PC-3 (cell line): ENCODE data around the gene ZNF469. TPM values are rescaled to one million over a fixed set of nuclear protein-coding genes. Genes with fewer than 3 reads are reported as not detected.
"Not testable (repeated sequence)": the region's sequence is repeated elsewhere in the genome, so short reads cannot be mapped to it uniquely, and the experiment has no call there.

Source experiments
- ATAC-seq: fragments of 200-7000 bp; cut with Tn5 transposase; 2 replicates; pipeline ENCODE4 v1.9.1; 2020; ENCODE audit warnings: mild to moderate bottlenecking, moderate library complexity
- BruUV-seq: library from RNA; stranded (reverse); fragments of 400-500 nt; replicated peaks from 2 replicates; lab custom pipeline; 2021; lab: Mats Ljungman, UMichigan
- CTCF ChIA-PET: fragments of 300-600 bp; sonication (Branson Sonifier 250); formaldehyde crosslinking; loops from one replicate; lab custom pipeline; 2022; ENCODE audit warnings: antibody characterized with exemption; lab: Charles Lee
- POLR2A ChIA-PET: fragments of 300-600 bp; sonication (Branson Sonifier 250); formaldehyde crosslinking; loops from one replicate; lab custom pipeline; 2022; ENCODE audit warnings: antibody characterized with exemption; ENCODE audit not compliant: unreplicated experiment; lab: Charles Lee
- DNase-seq: peaks from one replicate; pipeline ENCODE4 v3.0.0-alpha.2; 2015
- H2AFZ ChIP-seq: fragments of 300-600 bp; sonication (generic); 2 replicates; pipeline ENCODE4 v1.6.0; 2016; ENCODE audit warnings: antibody characterized with exemption, low read length
- H3F3A ChIP-seq: fragments of 300-600 bp; sonication (generic); one replicate; pipeline ENCODE4 v1.6.0; 2017; ENCODE audit warnings: antibody characterized with exemption, low read length, control low read depth, mild to moderate bottlenecking; ENCODE audit not compliant: unreplicated experiment
- H3K27ac ChIP-seq: fragments of 300-600 bp; sonication (generic); 2 replicates; pipeline ENCODE4 v1.5.1; 2016; ENCODE audit warnings: mild to moderate bottlenecking, low read length
- H3K27me3 ChIP-seq: fragments of 300-600 bp; sonication (generic); 2 replicates; pipeline ENCODE4 v1.6.1; 2016; ENCODE audit warnings: low read length, mixed read lengths
- H3K36me3 ChIP-seq: fragments of 300-600 bp; sonication (generic); 2 replicates; pipeline ENCODE4 v1.6.1; 2016; ENCODE audit warnings: low read depth, mixed run types, low read length, mixed read lengths
- H3K4me1 ChIP-seq: fragments of 300-600 bp; sonication (generic); 2 replicates; pipeline ENCODE4 v1.5.1; 2016; ENCODE audit warnings: low read length; ENCODE audit not compliant: insufficient read depth
- H3K4me2 ChIP-seq: fragments of 300-600 bp; sonication (generic); 2 replicates; pipeline ENCODE4 v1.6.0; 2016; ENCODE audit warnings: low read length
- H3K4me3 ChIP-seq: fragments of 300-600 bp; sonication (generic); 2 replicates; pipeline ENCODE4 v1.5.1; 2016; ENCODE audit warnings: mild to moderate bottlenecking, low read length, mixed read lengths
- H3K79me2 ChIP-seq: fragments of 300-600 bp; sonication (generic); 2 replicates; pipeline ENCODE4 v1.6.1; 2017; ENCODE audit warnings: low read length, mixed read lengths
- H3K9ac ChIP-seq: fragments of 300-600 bp; sonication (generic); 2 replicates; pipeline ENCODE4 v1.6.0; 2016; ENCODE audit warnings: mild to moderate bottlenecking, low read length
- H3K9me2 ChIP-seq: fragments of 300-600 bp; sonication (generic); replicated peaks from 2 replicates; pipeline ENCODE4 v1.6.1; 2016; ENCODE audit warnings: mixed run types, low read length, mixed read lengths
- H3K9me3 ChIP-seq: fragments of 300-600 bp; sonication (generic); 2 replicates; pipeline ENCODE4 v1.6.1; 2016; ENCODE audit warnings: low read length, mixed read lengths
- H4K20me1 ChIP-seq: fragments of 300-600 bp; sonication (generic); 2 replicates; pipeline ENCODE4 v1.6.1; 2016; ENCODE audit warnings: low read length, mixed read lengths
- EZH2 ChIP-seq: fragments of 300-600 bp; sonication (generic); IDR thresholded peaks from one replicate; pipeline ENCODE4 v1.6.1; 2017; ENCODE audit warnings: antibody characterized with exemption, mild to moderate bottlenecking, low read length; ENCODE audit not compliant: unreplicated experiment
- EZH2phosphoT487 ChIP-seq: fragments of 300-600 bp; sonication (generic); IDR thresholded peaks from 2 replicates; pipeline ENCODE4 v1.6.1; 2018; ENCODE audit warnings: mild to moderate bottlenecking, antibody characterized with exemption, low read length, borderline replicate concordance
- intact Hi-C: fragments of 100-400 bp; cut with micrococcal nuclease; formaldehyde crosslinking; loops from 2 replicates; pipeline ENCODE4 v1.9.0; 2023
- total RNA-seq: library from RNA; depleted of rRNA; stranded (reverse); fragments of >200 nt; gene quantifications from 2 replicates; pipeline ENCODE4 v1.2.3, GENCODE V29; 2014
- TF ChIP-seq, protein P1 (sequence below): fragments of 300-600 bp; sonication (generic); conservative IDR thresholded peaks from 2 replicates; pipeline ENCODE4 v1.5.1; 2017; ENCODE audit warnings: antibody characterized with exemption, low read depth, mild to moderate bottlenecking, low read length

ZNF469 gene
- total RNA-seq, 1 experiment from 2014 or later: 3.1 TPM

DNA sequence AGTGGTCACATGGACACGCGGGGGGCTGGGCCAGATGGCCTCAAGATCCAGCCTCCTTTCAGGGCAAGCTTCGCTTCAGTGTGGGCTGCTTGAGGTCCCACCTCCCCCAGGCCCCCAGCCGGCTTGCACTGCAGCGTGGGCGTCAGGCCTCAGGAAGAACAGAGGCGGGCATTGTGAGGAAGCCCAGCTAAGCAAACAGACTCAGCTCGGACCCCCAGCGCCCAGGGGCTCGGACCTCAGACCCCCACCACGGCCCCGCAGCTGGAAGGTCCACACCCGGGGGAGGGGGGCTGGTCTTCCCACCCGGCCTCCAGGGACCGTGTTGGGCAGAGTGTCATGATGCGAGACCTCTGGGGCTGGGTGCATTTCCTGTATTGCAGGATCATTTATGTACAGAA is 24.7 kb upstream of the ZNF469 start:
- Histone ChIP-seq H3K36me3 (no peaks in the 10 kb centered on the region), H3K27ac (no peak overlapping the region), H3K4me2 (no peak overlapping the region), H3K4me1 (no peaks in the 10 kb centered on the region), H3K9me2 (no peaks in the 10 kb centered on the region), H3F3A (no peaks in the 10 kb centered on the region), H3K27me3 (no peaks in the 10 kb centered on the region), H4K20me1 (no peaks in the 10 kb centered on the region), H3K9me3 (no peaks in the 10 kb centered on the region), H3K79me2 (no peaks in the 10 kb centered on the region), H3K9ac (no peak overlapping the region), H3K4me3 (no peak overlapping the region), H2AFZ (no peak overlapping the region)
- POLR2A ChIA-PET: no interaction called here
- CTCF ChIA-PET: no interaction called here
- intact Hi-C loops: no loop called here
- no TSS peak for BruUV-seq
- TF ChIP-seq EZH2phosphoT487 (no peak), EZH2 (no peak)
- TF ChIP-seq, protein P1, sequence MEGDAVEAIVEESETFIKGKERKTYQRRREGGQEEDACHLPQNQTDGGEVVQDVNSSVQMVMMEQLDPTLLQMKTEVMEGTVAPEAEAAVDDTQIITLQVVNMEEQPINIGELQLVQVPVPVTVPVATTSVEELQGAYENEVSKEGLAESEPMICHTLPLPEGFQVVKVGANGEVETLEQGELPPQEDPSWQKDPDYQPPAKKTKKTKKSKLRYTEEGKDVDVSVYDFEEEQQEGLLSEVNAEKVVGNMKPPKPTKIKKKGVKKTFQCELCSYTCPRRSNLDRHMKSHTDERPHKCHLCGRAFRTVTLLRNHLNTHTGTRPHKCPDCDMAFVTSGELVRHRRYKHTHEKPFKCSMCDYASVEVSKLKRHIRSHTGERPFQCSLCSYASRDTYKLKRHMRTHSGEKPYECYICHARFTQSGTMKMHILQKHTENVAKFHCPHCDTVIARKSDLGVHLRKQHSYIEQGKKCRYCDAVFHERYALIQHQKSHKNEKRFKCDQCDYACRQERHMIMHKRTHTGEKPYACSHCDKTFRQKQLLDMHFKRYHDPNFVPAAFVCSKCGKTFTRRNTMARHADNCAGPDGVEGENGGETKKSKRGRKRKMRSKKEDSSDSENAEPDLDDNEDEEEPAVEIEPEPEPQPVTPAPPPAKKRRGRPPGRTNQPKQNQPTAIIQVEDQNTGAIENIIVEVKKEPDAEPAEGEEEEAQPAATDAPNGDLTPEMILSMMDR: no peak
- no peak for DNase-seq
- ATAC-seq: no peak

DNA sequence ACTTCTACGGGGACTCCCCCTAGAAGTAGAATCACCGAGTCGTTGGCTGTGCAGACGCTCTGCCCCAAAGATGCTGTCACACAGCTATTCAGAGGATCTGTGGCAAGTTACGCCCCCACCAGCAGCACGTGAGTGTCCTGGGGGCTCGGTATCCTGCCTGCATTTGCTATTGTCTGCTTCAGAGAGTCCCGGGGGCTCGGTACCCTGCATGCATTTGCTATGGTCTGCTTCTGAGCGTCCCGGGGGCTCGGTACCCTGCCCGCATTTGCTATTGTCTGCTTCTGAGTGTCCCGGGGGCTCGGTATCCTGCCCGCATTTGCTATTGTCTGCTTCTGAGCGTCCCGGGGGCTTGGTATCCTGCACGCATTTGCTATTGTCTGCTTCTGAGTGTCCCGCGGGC is 23.8 kb upstream of the ZNF469 start:
- no peak overlapping the region for H2AFZ ChIP-seq
- H3K9me3 ChIP-seq: no peaks in the 10 kb centered on the region
- intact Hi-C loops: no loop called here
- no TSS peak for BruUV-seq
- no peak overlapping the region for H3K27ac ChIP-seq
- no peaks in the 10 kb centered on the region for H3K4me1 ChIP-seq
- CTCF ChIA-PET: no interaction called here
- no peak overlapping the region for H3K4me2 ChIP-seq
- no peak for ATAC-seq
- TF ChIP-seq EZH2phosphoT487: no peak
- no peak for TF ChIP-seq EZH2
- TF ChIP-seq, protein P1: no peak
- H3K9ac ChIP-seq: no peak overlapping the region
- POLR2A ChIA-PET: no interaction called here
- H3K27me3 ChIP-seq: no peaks in the 10 kb centered on the region
- no peaks in the 10 kb centered on the region for H3K79me2 ChIP-seq
- H3F3A ChIP-seq: no peaks in the 10 kb centered on the region
- H4K20me1 ChIP-seq: no peaks in the 10 kb centered on the region
- no peak for DNase-seq
- H3K9me2 ChIP-seq: no peaks in the 10 kb centered on the region
- no peaks in the 10 kb centered on the region for H3K36me3 ChIP-seq
- no peak overlapping the region for H3K4me3 ChIP-seq

DNA sequence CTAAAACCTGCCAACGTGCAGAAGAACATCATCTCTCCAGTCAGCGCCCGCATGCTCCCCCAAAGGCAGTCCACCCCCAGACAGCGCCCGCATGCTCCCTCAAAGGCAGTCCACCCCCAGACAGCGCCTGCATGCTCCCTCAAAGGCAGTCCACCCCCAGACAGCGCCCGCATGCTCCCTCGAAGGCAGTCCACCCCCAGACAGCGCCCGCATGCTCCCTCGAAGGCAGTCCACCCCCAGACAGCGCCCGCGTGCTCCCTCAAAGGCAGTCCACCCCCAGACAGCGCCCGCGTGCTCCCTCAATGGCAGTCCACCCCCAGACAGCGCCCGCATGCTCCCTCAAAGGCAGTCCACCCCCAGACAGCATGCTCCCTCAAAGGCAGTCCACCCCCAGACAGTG is 22.4 kb upstream of the ZNF469 start:
- H3K4me1 ChIP-seq, H3K4me3 ChIP-seq, BruUV-seq, H3K9me2 ChIP-seq, H2AFZ ChIP-seq, H3K27me3 ChIP-seq, H3K27ac ChIP-seq, intact Hi-C loops, POLR2A ChIA-PET, H3F3A ChIP-seq, H3K36me3 ChIP-seq, CTCF ChIA-PET, ATAC-seq, H3K9ac ChIP-seq, H3K79me2 ChIP-seq, H3K9me3 ChIP-seq, H3K4me2 ChIP-seq, DNase-seq, H4K20me1 ChIP-seq: not testable (repeated sequence)
